Neural progenitor cell (in vitro differentiated cells): ENCODE data around the gene CARD19. TPM values are rescaled to one million over a fixed set of nuclear protein-coding genes. Genes with fewer than 3 reads are reported as not detected.

Experiments
- DNase-seq: peaks from one replicate; pipeline ENCODE4 v3.0.0-alpha.2; 2016; ENCODE audit warnings: low spot score
- H2AFZ ChIP-seq: fragments of 200-600 bp; sonication (generic); replicated peaks from 2 replicates; pipeline ENCODE4 v1.6.1; 2016; ENCODE audit warnings: antibody characterized with exemption
- H3F3A ChIP-seq: fragments of 200-600 bp; sonication (generic); 2 replicates; pipeline ENCODE4 v1.6.1; 2016; ENCODE audit warnings: antibody characterized with exemption, low read depth
- H3K27ac ChIP-seq: fragments of 200-600 bp; sonication (generic); 2 replicates; pipeline ENCODE4 v1.5.1; 2016; ENCODE audit warnings: mild to moderate bottlenecking
- H3K27me3 ChIP-seq: fragments of 200-600 bp; sonication (generic); 2 replicates; pipeline ENCODE4 v1.6.1; 2016; ENCODE audit warnings: mild to moderate bottlenecking, moderate library complexity
- H3K36me3 ChIP-seq: fragments of 200-600 bp; sonication (generic); 2 replicates; pipeline ENCODE4 v1.5.1; 2016
- H3K4me1 ChIP-seq: fragments of 200-600 bp; sonication (generic); 2 replicates; pipeline ENCODE4 v1.6.1; 2016; ENCODE audit warnings: mixed run types
- H3K4me2 ChIP-seq: fragments of 200-600 bp; sonication (generic); 2 replicates; pipeline ENCODE4 v1.6.1; 2016
- H3K4me3 ChIP-seq: fragments of 200-600 bp; sonication (generic); 2 replicates; pipeline ENCODE4 v1.5.1; 2016
- H3K79me2 ChIP-seq: fragments of 200-600 bp; sonication (generic); 2 replicates; pipeline ENCODE4 v1.6.1; 2016; ENCODE audit warnings: low read depth
- H3K9ac ChIP-seq: fragments of 200-600 bp; sonication (generic); 2 replicates; pipeline ENCODE4 v1.6.1; 2016
- H3K9me3 ChIP-seq: fragments of 200-600 bp; sonication (generic); 2 replicates; pipeline ENCODE4 v1.5.1; 2016; ENCODE audit warnings: low read depth
- H4K20me1 ChIP-seq: fragments of 200-600 bp; sonication (generic); 2 replicates; pipeline ENCODE4 v1.6.1; 2016; ENCODE audit warnings: low read depth
- H3K27ac Mint-ChIP-seq: 3 replicates; pipeline ENCODE4 v1.8.0; 2021; ENCODE audit warnings: mixed read lengths
- H3K27me3 Mint-ChIP-seq: 2 replicates; pipeline ENCODE4 v1.8.0; 2022; ENCODE audit warnings: low read depth, mild to moderate bottlenecking, inconsistent platforms, moderate library complexity, mixed read lengths; ENCODE audit not compliant: insufficient read depth
- H3K36me3 Mint-ChIP-seq: 3 replicates; pipeline ENCODE4 v1.8.0; 2021; ENCODE audit warnings: mixed read lengths
- H3K4me1 Mint-ChIP-seq: 3 replicates; pipeline ENCODE4 v1.8.0; 2021; ENCODE audit warnings: mixed read lengths
- H3K4me3 Mint-ChIP-seq: 3 replicates; pipeline ENCODE4 v1.8.0; 2021; ENCODE audit warnings: mild to moderate bottlenecking, moderate library complexity, mixed read lengths
- H3K9me3 Mint-ChIP-seq: 3 replicates; pipeline ENCODE4 v1.8.0; 2020; ENCODE audit warnings: mixed read lengths
- EZH2 ChIP-seq: fragments of 200-600 bp; sonication (generic); IDR thresholded peaks from 2 replicates; pipeline ENCODE4 v1.6.1; 2017; ENCODE audit warnings: antibody characterized with exemption, mild to moderate bottlenecking, moderate library complexity
- EZH2phosphoT487 ChIP-seq: fragments of 200-600 bp; sonication (generic); IDR thresholded peaks from 2 replicates; pipeline ENCODE4 v1.6.1; 2017; ENCODE audit warnings: antibody characterized with exemption
- total RNA-seq: library from RNA; depleted of rRNA; stranded (reverse); fragments of >200 nt; gene quantifications from 2 replicates; pipeline ENCODE4 v1.2.3, GENCODE V29; 2015; ENCODE audit warnings: low replicate concordance
- TF ChIP-seq, protein P1 (sequence below): fragments of 200-600 bp; sonication (generic); IDR thresholded peaks from 2 replicates; pipeline ENCODE4 v1.5.1; 2017; ENCODE audit warnings: antibody characterized with exemption, mild to moderate bottlenecking

CARD19 gene
- total RNA-seq, 1 donor from 2014 or later: 12.3 TPM

DNA sequence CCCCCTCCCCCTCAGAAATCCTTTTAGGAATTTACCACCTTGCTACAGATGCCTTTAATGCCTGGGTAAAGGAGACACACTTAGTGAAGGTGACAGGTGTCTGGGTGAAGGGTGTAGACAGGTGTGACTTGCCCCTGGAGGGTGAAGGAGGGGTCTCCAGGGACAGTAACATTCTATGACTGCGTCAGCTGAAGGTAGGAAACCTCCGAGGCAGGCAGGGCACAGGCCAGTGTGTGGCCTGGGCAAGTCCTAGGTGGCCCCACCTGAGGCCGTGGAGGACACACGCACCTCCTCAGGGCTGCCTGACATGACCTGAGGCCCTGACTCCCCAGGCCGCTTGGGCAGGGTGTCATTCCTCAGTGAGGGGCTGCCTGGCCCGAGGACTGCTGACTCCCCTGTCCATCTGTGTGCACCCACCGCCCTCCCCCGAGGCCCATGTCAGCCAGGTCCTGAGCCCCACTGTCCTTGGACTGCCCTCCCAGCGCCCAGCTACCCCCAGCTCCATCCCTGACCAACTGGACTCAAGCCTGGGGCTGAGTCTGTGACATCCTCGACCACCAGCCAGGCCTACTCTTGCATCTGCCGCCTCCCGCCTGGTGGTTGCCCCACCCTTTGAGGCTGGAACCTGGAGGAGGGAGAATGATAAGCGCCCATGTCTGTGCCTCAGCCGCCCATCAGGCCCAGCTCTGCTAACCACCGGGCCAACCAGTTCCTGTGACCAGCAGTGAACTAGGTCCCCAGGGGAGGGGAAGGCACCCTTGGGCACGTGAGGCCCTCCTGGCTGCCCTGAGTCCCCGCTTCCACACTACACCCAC, 18.4 kb downstream of the CARD19 start:
- Histone ChIP-seq H3F3A (no peaks in the 10 kb centered on the region), H3K4me2 (no peak overlapping the region), H4K20me1 (no peaks in the 10 kb centered on the region), H3K9me3 (no peaks in the 10 kb centered on the region), H3K79me2 (no peaks in the 10 kb centered on the region), H2AFZ (no peak overlapping the region), H3K27ac (no peak overlapping the region), H3K27me3 (no peaks in the 10 kb centered on the region), H3K36me3 (no peaks in the 10 kb centered on the region), H3K9ac (no peak overlapping the region), H3K4me1 (no peaks in the 10 kb centered on the region), H3K4me3 (no peak overlapping the region)
- peak overlapping the region; percentile 60 for H3K4me3 Mint-ChIP-seq
- no peak for DNase-seq
- no peaks in the 10 kb centered on the region for H3K4me1 Mint-ChIP-seq
- H3K27ac Mint-ChIP-seq: peak overlapping the region; percentile 33
- H3K36me3 Mint-ChIP-seq: peaks cover 2% of the 10 kb centered on the region
- H3K9me3 Mint-ChIP-seq: no peaks in the 10 kb centered on the region
- peaks cover 5% of the 10 kb centered on the region for H3K27me3 Mint-ChIP-seq
- TF ChIP-seq EZH2: no peak
- no peak for TF ChIP-seq EZH2phosphoT487
- TF ChIP-seq, protein P1, sequence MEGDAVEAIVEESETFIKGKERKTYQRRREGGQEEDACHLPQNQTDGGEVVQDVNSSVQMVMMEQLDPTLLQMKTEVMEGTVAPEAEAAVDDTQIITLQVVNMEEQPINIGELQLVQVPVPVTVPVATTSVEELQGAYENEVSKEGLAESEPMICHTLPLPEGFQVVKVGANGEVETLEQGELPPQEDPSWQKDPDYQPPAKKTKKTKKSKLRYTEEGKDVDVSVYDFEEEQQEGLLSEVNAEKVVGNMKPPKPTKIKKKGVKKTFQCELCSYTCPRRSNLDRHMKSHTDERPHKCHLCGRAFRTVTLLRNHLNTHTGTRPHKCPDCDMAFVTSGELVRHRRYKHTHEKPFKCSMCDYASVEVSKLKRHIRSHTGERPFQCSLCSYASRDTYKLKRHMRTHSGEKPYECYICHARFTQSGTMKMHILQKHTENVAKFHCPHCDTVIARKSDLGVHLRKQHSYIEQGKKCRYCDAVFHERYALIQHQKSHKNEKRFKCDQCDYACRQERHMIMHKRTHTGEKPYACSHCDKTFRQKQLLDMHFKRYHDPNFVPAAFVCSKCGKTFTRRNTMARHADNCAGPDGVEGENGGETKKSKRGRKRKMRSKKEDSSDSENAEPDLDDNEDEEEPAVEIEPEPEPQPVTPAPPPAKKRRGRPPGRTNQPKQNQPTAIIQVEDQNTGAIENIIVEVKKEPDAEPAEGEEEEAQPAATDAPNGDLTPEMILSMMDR: no peak

DNA sequence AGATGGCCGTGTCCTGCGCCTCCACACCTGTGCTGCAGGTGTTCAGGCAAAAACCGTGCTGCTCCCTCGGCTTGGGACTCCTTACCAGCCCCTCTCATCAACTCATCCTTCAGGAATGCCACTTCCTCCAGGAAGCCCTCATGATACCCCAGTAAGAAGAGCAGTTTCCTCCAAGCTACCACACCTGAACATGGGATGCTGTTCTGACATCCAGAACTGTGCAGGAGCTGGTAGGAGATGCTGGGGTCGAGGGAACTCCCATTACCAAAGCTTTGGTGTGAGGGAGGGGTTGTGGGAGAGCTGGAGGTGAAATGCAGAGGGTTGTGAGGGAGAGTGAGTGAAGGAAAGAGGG, 18.9 kb downstream of the CARD19 start:
- peak overlapping the region; percentile 33 for H3K27ac Mint-ChIP-seq
- H3K4me2 ChIP-seq: no peak overlapping the region

DNA sequence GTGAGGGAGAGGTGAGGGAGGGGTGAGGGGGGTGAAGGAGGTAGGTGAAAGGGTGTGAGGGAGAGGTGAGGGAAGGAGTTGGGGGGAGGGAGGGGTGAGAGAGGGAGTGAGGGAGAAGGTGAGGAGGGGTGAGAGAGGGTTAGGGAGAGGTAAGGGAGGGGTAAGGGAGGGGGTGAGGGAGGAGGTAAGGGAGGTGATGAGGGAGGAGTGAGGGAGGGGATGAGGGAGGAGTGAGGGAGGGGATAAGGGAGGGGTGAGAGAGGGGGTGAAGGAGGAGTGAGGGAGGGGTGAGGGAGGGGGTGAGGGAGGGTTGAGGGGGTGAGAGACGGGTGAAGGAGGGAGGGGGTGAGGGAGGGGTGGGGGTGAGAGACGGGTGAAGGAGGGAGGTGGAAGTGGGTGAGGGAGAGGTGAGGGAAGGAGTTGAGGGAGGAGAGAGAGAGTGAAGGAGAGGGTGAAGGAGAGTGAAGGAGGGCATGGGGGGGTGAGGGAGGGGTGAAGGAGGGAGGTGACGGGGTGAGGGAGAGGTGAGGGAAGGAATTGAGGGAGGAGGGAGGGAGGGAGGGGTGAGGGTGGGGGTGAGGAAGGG, 19.6 kb downstream of the CARD19 start:
- Histone ChIP-seq H4K20me1 (no peaks in the 10 kb centered on the region), H2AFZ (no peak overlapping the region), H3K9ac (no peak overlapping the region), H3K27ac (no peak overlapping the region), H3K79me2 (no peaks in the 10 kb centered on the region), H3K27me3 (no peaks in the 10 kb centered on the region), H3F3A (no peaks in the 10 kb centered on the region), H3K36me3 (no peaks in the 10 kb centered on the region), H3K4me3 (no peak overlapping the region), H3K4me1 (no peaks in the 10 kb centered on the region), H3K4me2 (no peak overlapping the region), H3K9me3 (no peaks in the 10 kb centered on the region)
- no peak overlapping the region for H3K4me3 Mint-ChIP-seq
- H3K9me3 Mint-ChIP-seq: no peaks in the 10 kb centered on the region
- peaks cover 3% of the 10 kb centered on the region for H3K27me3 Mint-ChIP-seq
- no peak for DNase-seq
- no peak overlapping the region for H3K27ac Mint-ChIP-seq
- H3K36me3 Mint-ChIP-seq: peaks cover 2% of the 10 kb centered on the region
- TF ChIP-seq EZH2 (no peak), EZH2phosphoT487 (no peak)
- TF ChIP-seq, protein P1: no peak
- H3K4me1 Mint-ChIP-seq: peaks cover 4% of the 10 kb centered on the region

More for the DNA sequence above, 18.9 kb downstream of the CARD19 start:
- Mint-ChIP-seq H3K4me1 (no peaks in the 10 kb centered on the region), H3K27me3 (peaks cover 3% of the 10 kb centered on the region), H3K9me3 (no peaks in the 10 kb centered on the region), H3K36me3 (peaks cover 2% of the 10 kb centered on the region), H3K4me3 (peak overlapping the region; percentile 60)
- Histone ChIP-seq H3K27ac (no peak overlapping the region), H3K4me3 (no peak overlapping the region), H4K20me1 (no peaks in the 10 kb centered on the region), H3F3A (no peaks in the 10 kb centered on the region), H2AFZ (no peak overlapping the region), H3K4me1 (no peaks in the 10 kb centered on the region), H3K79me2 (no peaks in the 10 kb centered on the region), H3K9ac (no peak overlapping the region), H3K36me3 (no peaks in the 10 kb centered on the region), H3K27me3 (no peaks in the 10 kb centered on the region), H3K9me3 (no peaks in the 10 kb centered on the region)
- TF ChIP-seq EZH2 (no peak), EZH2phosphoT487 (no peak)
- TF ChIP-seq, protein P1: no peak
- no peak for DNase-seq
